HCT116 (cell line): ENCODE results near the gene SHCBP1. TPM values are rescaled to one million over a fixed set of nuclear protein-coding genes. Genes with fewer than 3 reads are reported as not detected.

Experiments
- ATAC-seq: fragments of 200-7000 bp; cut with Tn5 transposase; 2 replicates; pipeline ENCODE4 v1.9.1; 2020; ENCODE audit warnings: mild to moderate bottlenecking, moderate library complexity
- BruUV-seq: library from RNA; stranded (reverse); fragments of 400-500 nt; replicated peaks from 2 replicates; lab custom pipeline; 2021; lab: Mats Ljungman, UMichigan
- CTCF ChIA-PET: fragments of 300-600 bp; sonication (Branson Sonifier 250); formaldehyde crosslinking; loops from one replicate; lab custom pipeline; 2021; ENCODE audit warnings: antibody characterized with exemption; lab: Charles Lee
- POLR2A ChIA-PET: fragments of 300-600, 350-600 bp; sonication (Branson Sonifier 250); formaldehyde crosslinking; loops from one replicate; lab custom pipeline; 2021; ENCODE audit warnings: antibody characterized with exemption; lab: Charles Lee
- RAD21 ChIA-PET, 2 experiments: fragments of 300-600 bp; sonication (Branson Sonifier 250); formaldehyde crosslinking; loops; one replicate each; lab custom pipeline; 2023; ENCODE audit warnings: low total read pairs in 2 of 2; ENCODE audit not compliant: uncharacterized antibody in 2 of 2, unreplicated experiment in 2 of 2, low non-redundant PET in 1 of 2; lab: Charles Lee
- DNase-seq: peaks from one replicate; pipeline ENCODE4 v3.0.0-alpha.2; 2010; ENCODE audit warnings: low read depth, low spot score
- H2AFZ ChIP-seq: fragments of 200-600 bp; shearing (Covaris generic), sonication (generic); 2 replicates; pipeline ENCODE4 v1.6.1; 2017; ENCODE audit warnings: low read depth, mixed run types, mixed read lengths, antibody characterized with exemption, low read length; ENCODE audit not compliant: poor library complexity, severe bottlenecking
- H3K27ac ChIP-seq: 2 replicates; pipeline ENCODE4 v1.5.1; 2012; ENCODE audit warnings: low read depth, low read length
- H3K27me3 ChIP-seq: fragments of 200-600 bp; sonication (generic); 2 replicates; pipeline ENCODE4 v1.6.1; 2016; ENCODE audit warnings: mixed run types, low read length, mixed read lengths; ENCODE audit not compliant: insufficient read depth
- H3K36me3 ChIP-seq, 2 experiments: fragments of 200-500 bp in 1 of 2; fragments of 200-600 bp in 1 of 2; sonication (Bioruptor generic) in 1 of 2; sonication (generic) in 1 of 2; 2 replicates each; pipeline versions ENCODE4 v1.5.1 to v1.6.1; 2014 to 2016; ENCODE audit warnings: low read length in 2 of 2, inconsistent platforms in 1 of 2, mixed read lengths in 1 of 2, mixed run types in 1 of 2; ENCODE audit not compliant: insufficient read depth in 2 of 2, control insufficient read depth in 1 of 2
- H3K4me1 ChIP-seq, 2 experiments: fragments of 200-600 bp in 1 of 2; sonication (generic) in 1 of 2; 2 replicates each; pipeline versions ENCODE4 v1.5.1 to v1.6.1; 2012 to 2017; ENCODE audit warnings: low read length in 2 of 2, inconsistent platforms in 1 of 2, mild to moderate bottlenecking in 1 of 2, mixed read lengths in 1 of 2, mixed run types in 1 of 2, moderate library complexity in 1 of 2; ENCODE audit not compliant: insufficient read depth in 2 of 2, control insufficient read depth in 1 of 2
- H3K4me2 ChIP-seq: fragments of 200-600 bp; sonication (generic); 2 replicates; pipeline ENCODE4 v1.6.1; 2017; ENCODE audit warnings: mixed run types, low read length, mixed read lengths
- H3K4me3 ChIP-seq, 2 experiments: fragments of 200-600 bp in 1 of 2; sonication (generic) in 1 of 2; replicated peaks in 1 of 2; 2 replicates each; pipeline ENCODE4 v1.5.1; 2011 to 2016; ENCODE audit warnings: low read length in 2 of 2, control low read depth in 1 of 2, low read depth in 1 of 2, mild to moderate bottlenecking in 1 of 2, mixed read lengths in 1 of 2, mixed run types in 1 of 2
- H3K79me2 ChIP-seq: fragments of 200-600 bp; sonication (generic); 2 replicates; pipeline ENCODE4 v1.6.1; 2017; ENCODE audit warnings: mild to moderate bottlenecking, mixed run types, low read length, moderate library complexity, mixed read lengths; ENCODE audit not compliant: insufficient read depth
- H3K9ac ChIP-seq: fragments of 200-600 bp; sonication (generic); 2 replicates; pipeline ENCODE4 v1.6.1; 2016; ENCODE audit warnings: low read length, mixed read lengths
- H3K9me2 ChIP-seq: fragments of 200-600 bp; sonication (generic), shearing (Covaris generic); 2 replicates; pipeline ENCODE4 v1.6.1; 2017; ENCODE audit warnings: mixed run types, mild to moderate bottlenecking, moderate library complexity; ENCODE audit not compliant: insufficient read depth
- H3K9me3 ChIP-seq, 2 experiments: fragments of 200-500 bp in 1 of 2; fragments of 200-600 bp in 1 of 2; sonication (Bioruptor generic) in 1 of 2; sonication (generic) in 1 of 2; 2 replicates each; pipeline ENCODE4 v1.6.1; 2014 to 2017; ENCODE audit warnings: low read length in 2 of 2, mixed read lengths in 2 of 2, inconsistent platforms in 1 of 2, low read depth in 1 of 2, mild to moderate bottlenecking in 1 of 2, mixed run types in 1 of 2, moderate library complexity in 1 of 2; ENCODE audit not compliant: control insufficient read depth in 1 of 2, insufficient read depth in 1 of 2
- H4K20me1 ChIP-seq: fragments of 200-600 bp; sonication (generic), shearing (Covaris generic); 2 replicates; pipeline ENCODE4 v1.6.1; 2017; ENCODE audit warnings: mixed run types, mild to moderate bottlenecking, moderate library complexity; ENCODE audit not compliant: insufficient read depth
- CBX3 ChIP-seq: IDR thresholded peaks from 2 replicates; pipeline ENCODE4 v1.6.1; 2012; ENCODE audit warnings: low read depth
- CTCF ChIP-seq, 3 experiments: fragments of 200-600 bp in 1 of 3; sonication (generic) in 1 of 3; IDR thresholded peaks in 2 of 3; conservative IDR thresholded peaks in 1 of 3; 2 replicates each; pipeline ENCODE4 v1.5.1; 2012 to 2017; ENCODE audit warnings: low read depth in 2 of 3, low read length in 2 of 3, antibody characterized with exemption in 1 of 3, borderline replicate concordance in 1 of 3, control low read depth in 1 of 3, mild to moderate bottlenecking in 1 of 3, mixed read lengths in 1 of 3, mixed run types in 1 of 3, moderate library complexity in 1 of 3; ENCODE audit not compliant: insufficient read depth in 1 of 3
- EGR1 ChIP-seq: IDR thresholded peaks from 2 replicates; pipeline ENCODE4 v1.6.1; 2012; ENCODE audit warnings: low read depth
- ELF1 ChIP-seq: IDR thresholded peaks from 2 replicates; pipeline ENCODE4 v1.6.1; 2012; ENCODE audit warnings: low read depth, borderline replicate concordance
- EZH2 ChIP-seq: fragments of 200-600 bp; sonication (generic); IDR thresholded peaks from 2 replicates; pipeline ENCODE4 v1.6.1; 2017; ENCODE audit warnings: antibody characterized with exemption, mixed run types
- EZH2phosphoT487 ChIP-seq: fragments of 200-600 bp; IDR thresholded peaks from 2 replicates; pipeline ENCODE4 v1.6.1; 2018; ENCODE audit warnings: antibody characterized with exemption, borderline replicate concordance
- RAD21 ChIP-seq: IDR thresholded peaks from 2 replicates; pipeline ENCODE4 v1.6.1; 2012; ENCODE audit warnings: low read depth, mild to moderate bottlenecking
- REST ChIP-seq: IDR thresholded peaks from 2 replicates; pipeline ENCODE4 v1.6.1; 2012; ENCODE audit warnings: low read depth
- SP1 ChIP-seq: IDR thresholded peaks from 2 replicates; pipeline ENCODE4 v1.6.1; 2012; ENCODE audit warnings: low read depth
- SRF ChIP-seq: IDR thresholded peaks from 2 replicates; pipeline ENCODE4 v1.6.1; 2012; ENCODE audit warnings: low read depth
- TCF7L2 ChIP-seq: IDR thresholded peaks from 2 replicates; pipeline ENCODE4 v1.7.0; 2011; ENCODE audit warnings: borderline replicate concordance, inconsistent platforms; ENCODE audit not compliant: insufficient read depth, insufficient read length; ENCODE audit errors: extremely low read depth
- ZFX ChIP-seq: fragments of 450-650 bp; IDR thresholded peaks from 2 replicates; pipeline ENCODE4 v1.6.1; 2017
- intact Hi-C: fragments of 100-400 bp; cut with micrococcal nuclease; formaldehyde crosslinking; loops from 2 replicates; pipeline ENCODE4 v1.10.0; 2022
- total RNA-seq: library from RNA; stranded (reverse); gene quantifications from one replicate; pipeline ENCODE4 v1.2.1, GENCODE V29; 2021; ENCODE audit not compliant: unreplicated experiment
- TF ChIP-seq, protein P1 (sequence below): IDR thresholded peaks from 2 replicates; pipeline ENCODE4 v1.6.1; 2012
- TF ChIP-seq, protein P2 (sequence below): IDR thresholded peaks from 2 replicates; pipeline ENCODE4 v1.6.1; 2011; ENCODE audit warnings: mild to moderate bottlenecking, low read length, moderate library complexity; ENCODE audit not compliant: insufficient replicate concordance; ENCODE audit errors: extremely low read depth

The SHCBP1 gene
- total RNA-seq, 1 experiment from 2014 or later: 33.3 TPM

DNA sequence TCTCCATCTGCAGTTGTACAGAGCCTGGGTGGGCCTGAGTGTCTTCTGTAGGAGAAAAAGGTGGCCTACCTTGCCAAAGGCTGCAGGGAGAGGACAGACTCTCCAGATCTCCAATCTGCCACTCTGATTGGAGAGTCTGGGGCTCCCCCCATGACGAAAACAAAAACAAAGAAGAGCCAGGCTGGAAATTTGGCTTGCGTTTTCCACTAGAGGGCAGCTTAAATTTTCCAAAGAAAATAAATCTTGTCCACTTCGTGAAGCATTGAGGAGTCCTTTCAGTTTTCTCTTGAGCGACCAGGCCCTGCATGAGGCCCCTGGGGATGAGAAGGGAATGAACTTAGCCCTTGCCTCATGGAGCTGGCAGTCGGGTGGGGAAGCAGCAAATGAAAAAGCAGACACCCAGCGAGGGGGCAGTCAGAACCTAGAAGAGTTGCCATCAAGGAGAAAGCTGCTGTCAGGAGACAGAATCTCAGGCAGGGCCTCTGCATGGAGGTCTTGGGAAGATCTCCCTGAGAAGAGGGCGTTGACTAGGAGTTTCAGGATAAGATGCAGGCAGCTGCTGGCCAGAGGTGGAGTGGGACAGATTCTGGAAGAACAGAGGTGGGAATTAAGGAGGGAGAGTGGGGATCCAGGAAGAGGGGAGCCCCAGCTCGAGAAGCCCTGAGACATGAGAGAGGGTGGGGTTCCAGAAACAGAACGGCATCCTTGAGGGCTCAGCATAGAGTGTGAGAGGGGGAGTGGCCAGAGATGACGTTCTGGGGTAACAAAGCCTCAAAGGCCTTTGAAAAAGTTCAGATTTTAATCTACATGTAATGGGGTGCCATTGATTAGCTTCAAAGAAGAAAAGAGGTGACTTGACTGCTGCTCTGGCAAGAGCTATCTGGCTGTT is 8.4 kb upstream of the SHCBP1 start:
- Histone ChIP-seq H3K4me3 (no peak overlapping the region), H3K9me2 (no peaks in the 10 kb centered on the region), H3K4me2 (peak overlapping the region; percentile 60), H3K79me2 (no peaks in the 10 kb centered on the region), H3K9me3 (no peaks in the 10 kb centered on the region), H4K20me1 (no peaks in the 10 kb centered on the region), H2AFZ (peak overlapping the region; percentile 91), H3K27ac (peak overlapping the region; percentile 28; the same call in 1 of the 2 replicates), H3K27me3 (no peaks in the 10 kb centered on the region), H3K4me1 (peaks cover 7 to 11% of the 10 kb centered on the region in 2 experiments; a peak in 2 of 4 replicates), H3K36me3 (no peaks in the 10 kb centered on the region), H3K9ac (0 out of 2 replicates have a peak overlapping the region, but pooled peaks have one; percentile 19)
- CTCF ChIA-PET: interaction anchor here (0.9 to 1.8 kb wide), 4 partner anchors 9 to 1535 kb away, joined by 3 to 7 read pairs (median 3); partner anchors contain the start of gene SHCBP1
- TF ChIP-seq SRF (no peak), EZH2phosphoT487 (no peak), CTCF (IDR thresholded peaks at IDR 0.05 in 2 of 3, conservative IDR thresholded peaks at IDR 0.05 in 1 of 3; ENCODE audit: borderline replicate concordance in 1 of 3, insufficient read depth in 1 of 3, low read depth in 2 of 3, low read length in 2 of 3) (peak; percentile 38 to 65 (median 52); a peak in 5 of 6 replicates), ELF1 (no peak), SP1 (no peak), EZH2 (no peak), RAD21 (peak; percentile 48), CBX3 (no peak), ZFX (0 out of 2 replicates have a peak, but pooled peaks have one; percentile 15), EGR1 (no peak), REST (no peak), TCF7L2 (no peak)
- TF ChIP-seq, protein P1, sequence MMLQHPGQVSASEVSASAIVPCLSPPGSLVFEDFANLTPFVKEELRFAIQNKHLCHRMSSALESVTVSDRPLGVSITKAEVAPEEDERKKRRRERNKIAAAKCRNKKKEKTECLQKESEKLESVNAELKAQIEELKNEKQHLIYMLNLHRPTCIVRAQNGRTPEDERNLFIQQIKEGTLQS: no peak
- TF ChIP-seq, protein P2, sequence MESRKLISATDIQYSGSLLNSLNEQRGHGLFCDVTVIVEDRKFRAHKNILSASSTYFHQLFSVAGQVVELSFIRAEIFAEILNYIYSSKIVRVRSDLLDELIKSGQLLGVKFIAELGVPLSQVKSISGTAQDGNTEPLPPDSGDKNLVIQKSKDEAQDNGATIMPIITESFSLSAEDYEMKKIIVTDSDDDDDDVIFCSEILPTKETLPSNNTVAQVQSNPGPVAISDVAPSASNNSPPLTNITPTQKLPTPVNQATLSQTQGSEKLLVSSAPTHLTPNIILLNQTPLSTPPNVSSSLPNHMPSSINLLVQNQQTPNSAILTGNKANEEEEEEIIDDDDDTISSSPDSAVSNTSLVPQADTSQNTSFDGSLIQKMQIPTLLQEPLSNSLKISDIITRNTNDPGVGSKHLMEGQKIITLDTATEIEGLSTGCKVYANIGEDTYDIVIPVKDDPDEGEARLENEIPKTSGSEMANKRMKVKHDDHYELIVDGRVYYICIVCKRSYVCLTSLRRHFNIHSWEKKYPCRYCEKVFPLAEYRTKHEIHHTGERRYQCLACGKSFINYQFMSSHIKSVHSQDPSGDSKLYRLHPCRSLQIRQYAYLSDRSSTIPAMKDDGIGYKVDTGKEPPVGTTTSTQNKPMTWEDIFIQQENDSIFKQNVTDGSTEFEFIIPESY: no peak
- RAD21 ChIA-PET: interaction anchor here in 1 of 2 experiments (0.6 kb wide), 1 partner anchor 48 kb away, joined by 4 read pairs; no protein-coding TSS in a partner anchor
- intact Hi-C loops: no loop called here
- peak; percentile 90 for ATAC-seq
- POLR2A ChIA-PET: interaction anchor here (1.2 kb wide), 1 partner anchor 9 kb away, joined by 3 read pairs; no protein-coding TSS in a partner anchor
- peak; percentile 59 for DNase-seq
- BruUV-seq: no TSS peak
